ENCODE results near the gene CTAG2. TPM values are rescaled to one million over a fixed set of nuclear protein-coding genes. Genes with fewer than 3 reads are reported as not detected.
"Not testable (repeated sequence)": the region's sequence is repeated elsewhere in the genome, so short reads cannot be mapped to it uniquely, and the experiment has no call there.

The CTAG2 gene
- polyA plus RNA-seq (2013, experiment 1 of 4) = not detected
- polyA plus RNA-seq (2013, experiment 2 of 4) = not detected
- not detected for polyA plus RNA-seq (2013, experiment 3 of 4)
- not detected for polyA plus RNA-seq (2013, experiment 4 of 4)

DNA sequence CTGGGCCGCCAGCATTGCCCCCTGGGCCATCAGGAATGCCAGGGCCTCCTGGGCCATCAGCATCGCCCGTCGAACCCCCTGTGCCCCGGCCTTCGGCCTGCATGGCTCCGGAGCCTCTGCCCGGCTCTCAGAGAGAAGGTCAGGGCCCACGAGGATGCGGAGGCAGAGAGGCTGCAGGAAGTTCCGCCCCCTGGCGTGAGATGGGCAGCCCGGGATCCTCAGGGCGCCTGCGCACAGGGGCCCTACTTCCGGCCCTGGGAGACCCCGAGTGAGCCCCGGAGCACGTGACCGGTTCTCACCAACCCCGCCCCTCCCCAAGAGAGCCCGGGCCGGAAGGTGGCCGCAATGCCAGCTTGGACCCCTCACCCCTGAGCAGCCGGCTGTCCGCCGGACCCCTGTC is at the start of gene CTAG2:
CTAG2 (minus strand) TSS at position 167 of the 400 bp plus-strand sequence; CDS start at position 103, 64 bp downstream.
- not testable (repeated sequence) for H3K27ac ChIP-seq (ENCODE audit: insufficient read depth, low read depth, low read length, poor library complexity, severe bottlenecking); H3K9me3 ChIP-seq (ENCODE audit: control insufficient read depth, low read length); H3K4me1 ChIP-seq (ENCODE audit: control insufficient read depth, insufficient read depth, low read length); H3K4me3 ChIP-seq (ENCODE audit: insufficient read depth, low read depth, low read length); H3K27me3 ChIP-seq (ENCODE audit: control insufficient read depth, insufficient read depth, low read length, poor library complexity, severe bottlenecking); H3K36me3 ChIP-seq (ENCODE audit: control insufficient read depth, insufficient read depth, low read length)
- no CpG with 5 or more reads among the region's 27 CpGs for WGBS, 2 experiments

DNA sequence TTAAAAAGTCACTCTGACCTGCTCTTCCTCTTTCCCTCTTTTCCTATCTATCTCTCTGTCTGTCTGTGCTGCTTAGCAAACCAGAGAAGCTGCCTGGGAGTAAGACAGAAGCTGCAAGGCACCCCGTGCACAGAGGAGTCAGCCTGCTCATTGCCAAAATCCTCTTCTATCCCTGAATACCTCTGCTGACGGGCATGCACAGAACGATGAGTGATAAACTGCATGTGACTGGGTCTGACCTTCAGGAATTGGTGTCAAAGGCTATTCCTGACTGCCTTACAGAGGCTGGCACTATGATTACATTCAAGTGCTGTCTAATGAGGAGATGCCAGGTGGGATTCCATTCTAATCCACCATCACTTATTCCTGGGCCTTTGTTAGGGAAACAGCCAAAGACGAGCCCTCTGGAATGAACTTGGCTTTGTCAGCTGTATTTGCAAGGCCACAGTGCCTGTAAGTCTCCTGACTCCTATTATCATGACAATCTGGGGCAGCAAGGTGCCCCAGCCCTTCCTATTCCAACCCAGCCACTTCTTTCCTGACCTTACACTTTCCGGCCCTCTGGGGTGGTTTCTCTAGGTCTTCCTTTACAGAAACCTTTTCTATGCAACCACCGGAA is 45.4 kb upstream of the CTAG2 start:
- Histone ChIP-seq H3K36me3 (ENCODE audit: control insufficient read depth, insufficient read depth, low read length) (no peaks in the 10 kb centered on the region), H3K27ac (ENCODE audit: insufficient read depth, low read depth, low read length, poor library complexity, severe bottlenecking) (no peak overlapping the region), H3K4me3 (ENCODE audit: insufficient read depth, low read depth, low read length) (no peak overlapping the region), H3K27me3 (ENCODE audit: control insufficient read depth, insufficient read depth, low read length, poor library complexity, severe bottlenecking) (no peaks in the 10 kb centered on the region), H3K4me1 (ENCODE audit: control insufficient read depth, insufficient read depth, low read length) (no peaks in the 10 kb centered on the region), H3K9me3 (ENCODE audit: control insufficient read depth, low read length) (no peaks in the 10 kb centered on the region)
- WGBS, 2 experiments = 65 to 74% methylated on average over 6 of the region's 6 CpGs

DNA sequence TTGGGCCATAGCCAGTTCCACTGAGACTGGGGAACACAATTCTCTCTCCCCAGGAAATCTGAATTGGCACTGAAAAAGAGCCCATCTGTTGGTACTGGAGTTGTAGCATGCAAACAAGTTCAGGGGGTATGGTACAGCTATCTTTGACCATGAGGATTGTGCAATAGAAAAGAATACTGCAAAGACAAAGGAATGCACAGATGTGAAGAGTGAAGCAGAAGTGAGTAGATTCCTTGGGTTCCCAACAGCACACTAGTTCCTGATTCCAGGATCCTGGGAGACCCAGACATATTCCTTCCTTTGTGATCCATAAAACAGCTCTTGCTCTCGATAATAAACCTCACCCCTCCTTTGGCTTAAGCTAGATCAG is 43.3 kb upstream of the CTAG2 start:
- H3K27me3 ChIP-seq (ENCODE audit: control insufficient read depth, insufficient read depth, low read length, poor library complexity, severe bottlenecking) = no peaks in the 10 kb centered on the region
- H3K27ac ChIP-seq (ENCODE audit: insufficient read depth, low read depth, low read length, poor library complexity, severe bottlenecking) = no peak overlapping the region
- no peaks in the 10 kb centered on the region for H3K9me3 ChIP-seq (ENCODE audit: control insufficient read depth, low read length)
- 93% methylated on average over 1 of the region's 1 CpG for WGBS, 2 experiments
- H3K4me3 ChIP-seq (ENCODE audit: insufficient read depth, low read depth, low read length) = no peak overlapping the region
- H3K4me1 ChIP-seq (ENCODE audit: control insufficient read depth, insufficient read depth, low read length) = no peaks in the 10 kb centered on the region
- no peaks in the 10 kb centered on the region for H3K36me3 ChIP-seq (ENCODE audit: control insufficient read depth, insufficient read depth, low read length)

DNA sequence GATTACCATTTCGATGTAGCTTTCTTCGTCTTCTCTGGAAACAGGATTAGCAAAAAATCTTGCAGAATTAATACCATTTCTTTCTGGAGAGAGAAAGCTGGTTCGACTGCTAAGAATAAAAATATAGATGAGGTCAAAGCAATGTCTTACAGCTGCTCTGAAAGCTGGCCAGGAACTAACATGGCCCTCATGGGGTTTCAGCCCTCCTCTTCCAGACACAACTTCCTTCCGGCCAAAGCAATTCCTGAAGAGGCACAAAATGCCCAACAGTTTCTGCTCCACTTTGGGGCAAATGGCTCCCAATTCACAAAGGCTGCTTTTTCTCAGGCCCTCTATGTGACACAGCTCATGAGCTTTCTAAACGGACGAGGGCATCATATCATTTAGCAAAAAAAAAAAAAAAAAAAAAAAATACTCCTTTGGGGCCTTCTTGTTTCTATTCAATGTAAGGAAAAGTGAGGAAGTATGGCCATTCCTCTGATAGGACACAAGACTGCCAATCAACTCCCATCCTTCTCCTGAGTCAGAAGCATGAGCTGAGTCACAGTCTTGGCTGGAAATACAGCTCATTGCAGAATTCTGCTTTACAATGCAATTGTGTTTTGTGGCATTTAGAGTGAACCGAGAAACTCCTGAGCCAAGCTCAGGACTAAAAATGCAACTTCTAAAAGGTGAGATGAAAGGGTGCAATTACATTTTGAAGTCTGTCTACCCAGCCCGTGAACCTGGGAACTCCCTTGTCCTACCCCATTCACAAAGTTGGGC is 42.7 kb upstream of the CTAG2 start:
- Histone ChIP-seq H3K4me3 (ENCODE audit: insufficient read depth, low read depth, low read length) (no peak overlapping the region), H3K36me3 (ENCODE audit: control insufficient read depth, insufficient read depth, low read length) (no peaks in the 10 kb centered on the region), H3K4me1 (ENCODE audit: control insufficient read depth, insufficient read depth, low read length) (no peaks in the 10 kb centered on the region), H3K27me3 (ENCODE audit: control insufficient read depth, insufficient read depth, low read length, poor library complexity, severe bottlenecking) (no peaks in the 10 kb centered on the region), H3K9me3 (ENCODE audit: control insufficient read depth, low read length) (no peaks in the 10 kb centered on the region), H3K27ac (ENCODE audit: insufficient read depth, low read depth, low read length, poor library complexity, severe bottlenecking) (no peak overlapping the region)
- WGBS, 2 experiments = 89 to 92% methylated on average over 6 of the region's 8 CpGs

DNA sequence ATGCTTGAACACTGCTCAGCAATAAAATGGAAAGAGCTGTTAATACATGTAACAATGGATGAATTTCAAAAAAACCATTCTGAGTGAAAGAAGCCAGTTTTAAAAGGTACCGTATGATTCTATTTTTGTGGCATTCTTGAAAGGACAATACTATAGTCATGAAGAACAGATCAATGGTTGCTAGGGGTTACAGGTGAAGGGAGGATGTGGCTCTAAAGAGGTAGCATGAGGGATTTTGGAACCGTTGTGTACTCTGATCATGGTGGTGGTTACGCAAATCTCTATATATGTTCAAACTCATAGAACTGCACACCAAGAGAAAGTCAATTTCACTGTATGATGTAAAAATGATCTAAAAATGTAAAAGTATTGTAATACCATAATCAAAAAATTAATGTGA is 40.0 kb upstream of the CTAG2 start:
- Histone ChIP-seq H3K4me3 (ENCODE audit: insufficient read depth, low read depth, low read length) (no peak overlapping the region), H3K36me3 (ENCODE audit: control insufficient read depth, insufficient read depth, low read length) (no peaks in the 10 kb centered on the region), H3K27ac (ENCODE audit: insufficient read depth, low read depth, low read length, poor library complexity, severe bottlenecking) (no peak overlapping the region), H3K4me1 (ENCODE audit: control insufficient read depth, insufficient read depth, low read length) (no peaks in the 10 kb centered on the region), H3K9me3 (ENCODE audit: control insufficient read depth, low read length) (no peaks in the 10 kb centered on the region), H3K27me3 (ENCODE audit: control insufficient read depth, insufficient read depth, low read length, poor library complexity, severe bottlenecking) (no peaks in the 10 kb centered on the region)
- 98 to 100% methylated on average over 1 to 3 of the region's 3 CpGs for whole genome bisulfite sequencing, 2 experiments

DNA sequence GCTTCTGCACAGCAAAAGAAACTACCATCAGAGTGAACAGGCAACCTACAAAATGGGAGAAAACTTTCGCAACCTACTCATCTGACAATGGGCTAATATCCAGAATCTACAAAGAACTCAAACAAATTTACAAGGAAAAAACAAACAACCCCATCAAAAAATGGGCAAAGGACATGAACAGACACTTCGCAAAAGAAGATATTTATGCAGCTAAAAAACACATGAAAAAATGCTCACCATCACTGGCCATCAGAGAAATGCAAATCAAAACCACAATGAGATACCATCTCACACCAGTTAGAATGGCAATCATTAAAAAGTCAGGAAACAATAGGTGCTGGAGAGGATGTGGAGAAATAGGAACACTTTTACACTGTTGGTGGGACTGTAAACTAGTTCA is 37.1 kb upstream of the CTAG2 start:
- H3K27ac ChIP-seq (ENCODE audit: insufficient read depth, low read depth, low read length, poor library complexity, severe bottlenecking); H3K9me3 ChIP-seq (ENCODE audit: control insufficient read depth, low read length); H3K4me1 ChIP-seq (ENCODE audit: control insufficient read depth, insufficient read depth, low read length); H3K4me3 ChIP-seq (ENCODE audit: insufficient read depth, low read depth, low read length); H3K36me3 ChIP-seq (ENCODE audit: control insufficient read depth, insufficient read depth, low read length); H3K27me3 ChIP-seq (ENCODE audit: control insufficient read depth, insufficient read depth, low read length, poor library complexity, severe bottlenecking): not testable (repeated sequence)
- WGBS, 2 experiments = 88 to 100% methylated on average over 1 to 2 of the region's 2 CpGs

DNA sequence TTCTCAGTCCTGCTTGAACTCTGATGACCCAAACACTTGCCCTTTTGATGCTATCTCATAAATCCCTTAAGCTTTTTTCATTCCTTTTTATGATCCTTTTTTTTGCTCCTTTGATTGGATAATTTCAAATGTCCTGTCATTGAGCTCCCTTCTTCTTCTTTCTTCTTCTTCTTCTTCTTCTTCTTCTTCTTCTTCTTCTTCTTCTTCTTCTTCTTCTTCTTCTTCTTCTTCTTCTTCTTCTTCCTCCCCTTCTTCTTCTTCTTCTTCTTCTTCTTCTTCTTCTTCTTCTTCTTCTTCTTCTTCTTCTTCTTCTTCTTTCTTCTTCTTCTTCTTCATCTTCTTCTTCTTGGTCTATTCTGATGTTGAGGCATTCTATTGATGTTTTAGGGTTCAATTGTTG is 18.7 kb upstream of the CTAG2 start:
- not testable (repeated sequence) for H3K36me3 ChIP-seq (ENCODE audit: control insufficient read depth, insufficient read depth, low read length); H3K4me1 ChIP-seq (ENCODE audit: control insufficient read depth, insufficient read depth, low read length); H3K4me3 ChIP-seq (ENCODE audit: insufficient read depth, low read depth, low read length); H3K9me3 ChIP-seq (ENCODE audit: control insufficient read depth, low read length); H3K27me3 ChIP-seq (ENCODE audit: control insufficient read depth, insufficient read depth, low read length, poor library complexity, severe bottlenecking); H3K27ac ChIP-seq (ENCODE audit: insufficient read depth, low read depth, low read length, poor library complexity, severe bottlenecking)

DNA sequence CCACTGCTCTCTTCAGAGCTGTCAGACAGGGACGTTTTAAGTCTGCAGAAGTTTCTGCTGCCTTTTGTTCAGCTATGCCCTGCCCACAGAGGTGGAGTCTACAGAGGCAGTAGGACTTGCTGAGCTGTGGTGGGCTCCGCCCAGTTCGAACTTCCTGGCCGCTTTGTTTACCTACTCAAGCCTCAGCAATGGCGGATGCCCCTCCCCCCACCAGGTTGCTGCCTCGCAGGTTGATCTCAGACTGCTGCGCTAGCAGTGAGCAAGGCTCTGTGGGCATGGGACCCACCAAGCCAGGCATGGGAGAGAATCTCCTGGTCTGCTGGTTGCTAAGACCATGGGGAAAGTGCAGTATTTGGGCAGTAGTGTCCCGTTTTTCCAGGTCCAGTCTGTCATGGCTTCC is 17.5 kb upstream of the CTAG2 start:
- H3K36me3 ChIP-seq (ENCODE audit: control insufficient read depth, insufficient read depth, low read length); H3K27ac ChIP-seq (ENCODE audit: insufficient read depth, low read depth, low read length, poor library complexity, severe bottlenecking); H3K27me3 ChIP-seq (ENCODE audit: control insufficient read depth, insufficient read depth, low read length, poor library complexity, severe bottlenecking); H3K4me3 ChIP-seq (ENCODE audit: insufficient read depth, low read depth, low read length); H3K4me1 ChIP-seq (ENCODE audit: control insufficient read depth, insufficient read depth, low read length); H3K9me3 ChIP-seq (ENCODE audit: control insufficient read depth, low read length): not testable (repeated sequence)
- WGBS, 2 experiments = 83 to 89% methylated on average over 8 of the region's 8 CpGs

DNA sequence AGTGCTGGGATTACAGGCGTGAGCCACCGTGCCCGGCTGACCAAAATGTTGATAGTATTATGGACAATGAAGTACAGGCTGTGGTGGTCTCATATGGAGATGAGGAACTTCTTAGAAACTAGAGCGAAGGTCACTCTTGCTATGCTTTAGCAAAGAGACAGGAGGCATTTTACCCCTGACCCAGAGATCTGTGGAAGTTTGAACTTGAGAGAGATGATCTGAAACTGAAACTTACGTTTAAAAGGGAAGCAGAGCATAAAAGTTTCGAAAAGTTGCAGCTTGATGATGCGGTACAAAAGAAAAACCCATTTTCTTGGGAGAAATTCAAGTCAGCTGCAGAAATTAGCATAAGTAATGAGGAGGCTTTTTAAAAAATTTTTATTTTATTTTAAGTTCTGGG is 8.5 kb upstream of the CTAG2 start:
- no peak overlapping the region for H3K4me3 ChIP-seq (ENCODE audit: insufficient read depth, low read depth, low read length)
- 90 to 95% methylated on average over 7 of the region's 7 CpGs for WGBS, 2 experiments
- no peak overlapping the region for H3K27ac ChIP-seq (ENCODE audit: insufficient read depth, low read depth, low read length, poor library complexity, severe bottlenecking)
- no peaks in the 10 kb centered on the region for H3K36me3 ChIP-seq (ENCODE audit: control insufficient read depth, insufficient read depth, low read length)
- no peaks in the 10 kb centered on the region for H3K4me1 ChIP-seq (ENCODE audit: control insufficient read depth, insufficient read depth, low read length)
- no peaks in the 10 kb centered on the region for H3K27me3 ChIP-seq (ENCODE audit: control insufficient read depth, insufficient read depth, low read length, poor library complexity, severe bottlenecking)
- H3K9me3 ChIP-seq (ENCODE audit: control insufficient read depth, low read length) = no peaks in the 10 kb centered on the region

DNA sequence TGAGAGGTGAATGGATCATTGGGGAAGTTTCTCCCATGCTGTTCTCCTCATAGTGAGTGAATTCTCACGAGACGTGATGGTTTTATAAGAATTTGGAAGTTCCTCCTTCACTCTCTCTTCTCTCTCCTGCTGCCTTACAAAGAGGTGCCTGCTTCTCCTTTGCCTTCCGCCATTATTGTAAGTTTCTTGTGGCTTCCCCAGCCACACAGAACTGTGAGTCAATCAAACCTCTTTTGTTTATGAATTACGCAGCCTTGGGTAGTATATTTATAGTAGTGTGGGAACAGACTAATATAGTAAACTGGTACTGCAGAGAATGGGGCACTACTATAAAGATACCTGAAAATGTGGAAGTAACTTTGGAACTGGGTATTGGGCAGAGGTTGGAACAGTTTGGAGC is 7.8 kb upstream of the CTAG2 start:
- 87 to 95% methylated on average over 2 to 4 of the region's 4 CpGs for WGBS, 2 experiments
- Histone ChIP-seq H3K27me3 (ENCODE audit: control insufficient read depth, insufficient read depth, low read length, poor library complexity, severe bottlenecking) (no peaks in the 10 kb centered on the region), H3K4me1 (ENCODE audit: control insufficient read depth, insufficient read depth, low read length) (no peaks in the 10 kb centered on the region), H3K27ac (ENCODE audit: insufficient read depth, low read depth, low read length, poor library complexity, severe bottlenecking) (no peak overlapping the region), H3K9me3 (ENCODE audit: control insufficient read depth, low read length) (no peaks in the 10 kb centered on the region), H3K36me3 (ENCODE audit: control insufficient read depth, insufficient read depth, low read length) (no peaks in the 10 kb centered on the region), H3K4me3 (ENCODE audit: insufficient read depth, low read depth, low read length) (no peak overlapping the region)
